ENCODE data around the gene ARHGAP12.

DNA sequence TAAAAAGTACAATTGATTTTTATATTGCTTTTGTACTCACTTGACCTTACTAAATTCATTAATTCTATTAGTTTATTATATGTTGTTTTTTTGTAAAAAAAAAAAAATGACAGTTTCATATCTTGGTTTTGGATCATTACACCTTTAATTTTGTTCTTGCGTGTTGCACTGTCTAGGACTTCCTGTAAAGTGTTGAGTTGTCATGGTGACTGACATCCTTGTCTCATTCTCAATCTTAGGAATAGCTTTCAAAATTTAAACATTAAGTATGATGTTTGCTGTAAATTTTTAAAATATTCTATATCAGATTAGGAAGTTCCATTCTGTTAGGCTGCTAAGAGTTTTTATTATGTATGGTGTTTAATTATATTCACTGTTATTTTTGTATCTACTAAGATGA is 139.1 kb downstream of the ARHGAP12 start:
- TF ChIP-seq, protein P1, sequence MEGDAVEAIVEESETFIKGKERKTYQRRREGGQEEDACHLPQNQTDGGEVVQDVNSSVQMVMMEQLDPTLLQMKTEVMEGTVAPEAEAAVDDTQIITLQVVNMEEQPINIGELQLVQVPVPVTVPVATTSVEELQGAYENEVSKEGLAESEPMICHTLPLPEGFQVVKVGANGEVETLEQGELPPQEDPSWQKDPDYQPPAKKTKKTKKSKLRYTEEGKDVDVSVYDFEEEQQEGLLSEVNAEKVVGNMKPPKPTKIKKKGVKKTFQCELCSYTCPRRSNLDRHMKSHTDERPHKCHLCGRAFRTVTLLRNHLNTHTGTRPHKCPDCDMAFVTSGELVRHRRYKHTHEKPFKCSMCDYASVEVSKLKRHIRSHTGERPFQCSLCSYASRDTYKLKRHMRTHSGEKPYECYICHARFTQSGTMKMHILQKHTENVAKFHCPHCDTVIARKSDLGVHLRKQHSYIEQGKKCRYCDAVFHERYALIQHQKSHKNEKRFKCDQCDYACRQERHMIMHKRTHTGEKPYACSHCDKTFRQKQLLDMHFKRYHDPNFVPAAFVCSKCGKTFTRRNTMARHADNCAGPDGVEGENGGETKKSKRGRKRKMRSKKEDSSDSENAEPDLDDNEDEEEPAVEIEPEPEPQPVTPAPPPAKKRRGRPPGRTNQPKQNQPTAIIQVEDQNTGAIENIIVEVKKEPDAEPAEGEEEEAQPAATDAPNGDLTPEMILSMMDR (IDR thresholded peaks at IDR 0.05; ENCODE audit: low read length) = no peak
- no peak for TF ChIP-seq EZH2 (IDR thresholded peaks at IDR 0.05; ENCODE audit: borderline replicate concordance, low read length)
